ENCODE data around the gene IGLL1.
"Not testable (repeated sequence)": the region's sequence is repeated elsewhere in the genome, so short reads cannot be mapped to it uniquely, and the experiment has no call there.

Gene IGLL1

GRCh38 chr22:23548501-23549197 is 31.4 kb downstream of the IGLL1 start:
- H3K4me3 ChIP-seq (replicated peaks; ENCODE audit: low read depth, low read length): no peak overlapping the region
- no peak for DNase-seq (ENCODE audit: extremely low read depth, insufficient read length)
- no peak for TF ChIP-seq CTCF (IDR thresholded peaks at IDR 0.05; ENCODE audit: insufficient read depth, low read length, poor library complexity, severe bottlenecking)
- no peaks in the 10 kb centered on the region for H3K36me3 ChIP-seq (ENCODE audit: control insufficient read depth, insufficient read depth, low read length)
- no peaks in the 10 kb centered on the region for H3K27me3 ChIP-seq (replicated peaks; ENCODE audit: control insufficient read depth, insufficient read depth, low read length)

DNA sequence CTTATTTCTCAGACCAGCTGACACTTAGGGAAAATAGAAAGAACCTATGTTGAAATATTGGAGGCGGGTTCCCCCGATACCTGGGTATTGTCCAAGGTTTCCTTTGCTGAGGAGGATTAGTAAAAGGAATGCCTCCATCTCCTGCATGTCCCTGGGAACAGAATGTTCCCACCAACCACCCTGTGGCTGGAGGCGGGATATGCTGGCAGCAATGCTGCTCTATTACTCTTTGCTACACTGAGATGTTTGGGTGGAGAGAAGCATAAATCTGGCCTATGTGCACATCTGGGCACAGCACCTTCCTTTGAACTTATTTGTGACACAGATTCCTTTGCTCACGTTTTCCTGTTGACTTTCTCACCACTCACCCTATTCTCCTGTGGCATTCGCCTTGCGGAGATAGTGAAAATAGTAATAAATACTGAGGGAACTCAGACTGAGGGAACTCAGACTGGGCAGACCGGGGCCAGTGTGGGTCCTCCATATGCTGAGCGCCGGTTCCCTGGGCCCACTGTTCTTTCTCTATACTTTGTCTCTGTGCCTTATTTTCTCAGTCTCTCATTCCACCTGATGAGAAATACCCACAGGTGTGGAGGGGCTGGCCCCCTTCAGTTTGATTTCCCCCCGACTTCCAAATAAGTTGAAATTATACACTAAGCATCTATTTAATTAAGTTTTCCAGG is 32.1 kb downstream of the IGLL1 start:
- no peaks in the 10 kb centered on the region for H3K27me3 ChIP-seq (replicated peaks; ENCODE audit: control insufficient read depth, insufficient read depth, low read length)
- H3K4me3 ChIP-seq (replicated peaks; ENCODE audit: low read depth, low read length): no peak overlapping the region
- H3K36me3 ChIP-seq (ENCODE audit: control insufficient read depth, insufficient read depth, low read length): no peaks in the 10 kb centered on the region
- TF ChIP-seq CTCF (IDR thresholded peaks at IDR 0.05; ENCODE audit: insufficient read depth, low read length, poor library complexity, severe bottlenecking): no peak
- no peak for DNase-seq (ENCODE audit: extremely low read depth, insufficient read length)

GRCh38 chr22:23547382-23547781 is 32.7 kb downstream of the IGLL1 start:
- H3K4me3 ChIP-seq (replicated peaks; ENCODE audit: low read depth, low read length); DNase-seq (ENCODE audit: extremely low read depth, insufficient read length); H3K27me3 ChIP-seq (replicated peaks; ENCODE audit: control insufficient read depth, insufficient read depth, low read length); H3K36me3 ChIP-seq (ENCODE audit: control insufficient read depth, insufficient read depth, low read length): not testable (repeated sequence)

GRCh38 chr22:23544852-23545251 is 35.2 kb downstream of the IGLL1 start:
- H3K27me3 ChIP-seq (replicated peaks; ENCODE audit: control insufficient read depth, insufficient read depth, low read length): no peaks in the 10 kb centered on the region
- DNase-seq (ENCODE audit: extremely low read depth, insufficient read length): no peak
- TF ChIP-seq CTCF (IDR thresholded peaks at IDR 0.05; ENCODE audit: insufficient read depth, low read length, poor library complexity, severe bottlenecking): no peak

GRCh38 chr22:23543506-23544000 is 36.5 kb downstream of the IGLL1 start:
- not testable (repeated sequence) for H3K27me3 ChIP-seq (replicated peaks; ENCODE audit: control insufficient read depth, insufficient read depth, low read length); H3K4me3 ChIP-seq (replicated peaks; ENCODE audit: low read depth, low read length); H3K36me3 ChIP-seq (ENCODE audit: control insufficient read depth, insufficient read depth, low read length); DNase-seq (ENCODE audit: extremely low read depth, insufficient read length)

More at GRCh38 chr22:23544852-23545251, 35.2 kb downstream of the IGLL1 start:
- H3K36me3 ChIP-seq (ENCODE audit: control insufficient read depth, insufficient read depth, low read length): no peaks in the 10 kb centered on the region
- no peak overlapping the region for H3K4me3 ChIP-seq (replicated peaks; ENCODE audit: low read depth, low read length)

GRCh38 chr22:23542933-23543332 is 37.2 kb downstream of the IGLL1 start:
- DNase-seq (ENCODE audit: extremely low read depth, insufficient read length): no peak
- TF ChIP-seq CTCF (IDR thresholded peaks at IDR 0.05; ENCODE audit: insufficient read depth, low read length, poor library complexity, severe bottlenecking): no peak
- Histone ChIP-seq H3K4me3 (replicated peaks; ENCODE audit: low read depth, low read length) (no peak overlapping the region), H3K36me3 (ENCODE audit: control insufficient read depth, insufficient read depth, low read length) (no peaks in the 10 kb centered on the region), H3K27me3 (replicated peaks; ENCODE audit: control insufficient read depth, insufficient read depth, low read length) (no peaks in the 10 kb centered on the region)

DNA sequence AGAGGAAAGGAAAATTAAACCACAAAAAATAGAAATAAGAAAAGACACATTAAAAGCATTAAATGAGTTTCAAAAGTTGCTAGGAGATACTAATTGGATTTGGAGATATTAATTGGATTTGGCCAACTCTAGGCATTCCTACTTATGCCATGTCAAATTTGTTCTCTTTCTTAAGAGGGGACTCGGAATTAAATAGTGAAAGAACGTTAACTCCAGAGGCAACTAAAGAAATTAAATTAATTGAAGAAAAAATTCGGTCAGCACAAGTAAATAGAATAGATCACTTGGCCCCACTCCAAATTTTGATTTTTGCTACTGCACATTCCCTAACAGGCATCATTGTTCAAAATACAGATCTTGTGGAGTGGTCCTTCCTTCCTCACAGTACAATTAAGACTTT is 37.7 kb downstream of the IGLL1 start:
- not testable (repeated sequence) for H3K27me3 ChIP-seq (replicated peaks; ENCODE audit: control insufficient read depth, insufficient read depth, low read length); H3K4me3 ChIP-seq (replicated peaks; ENCODE audit: low read depth, low read length); H3K36me3 ChIP-seq (ENCODE audit: control insufficient read depth, insufficient read depth, low read length); DNase-seq (ENCODE audit: extremely low read depth, insufficient read length)

All from GM06990 (cell line).